Epithelial cell of esophagus (primary cell): ENCODE results near the gene P4HTM.
A peak's percentile ranks its signal among the peaks of the same experiment; 100 is the strongest.

Experiments
- DNase-seq: peaks from one replicate; pipeline ENCODE4 v3.0.0; 2010; ENCODE audit warnings: low read depth
- H3K4me3 ChIP-seq: 2 replicates; pipeline ENCODE4 v1.5.1; 2011; ENCODE audit warnings: mild to moderate bottlenecking, low read length, control low read depth
- TF ChIP-seq, protein P1 (sequence below): IDR thresholded peaks from 2 replicates; pipeline ENCODE4 v1.5.1; 2011; ENCODE audit warnings: low read depth, mild to moderate bottlenecking, low read length, control low read depth, inconsistent platforms; ENCODE audit not compliant: insufficient read depth; ENCODE audit errors: missing control alignments

Gene P4HTM, protein sequence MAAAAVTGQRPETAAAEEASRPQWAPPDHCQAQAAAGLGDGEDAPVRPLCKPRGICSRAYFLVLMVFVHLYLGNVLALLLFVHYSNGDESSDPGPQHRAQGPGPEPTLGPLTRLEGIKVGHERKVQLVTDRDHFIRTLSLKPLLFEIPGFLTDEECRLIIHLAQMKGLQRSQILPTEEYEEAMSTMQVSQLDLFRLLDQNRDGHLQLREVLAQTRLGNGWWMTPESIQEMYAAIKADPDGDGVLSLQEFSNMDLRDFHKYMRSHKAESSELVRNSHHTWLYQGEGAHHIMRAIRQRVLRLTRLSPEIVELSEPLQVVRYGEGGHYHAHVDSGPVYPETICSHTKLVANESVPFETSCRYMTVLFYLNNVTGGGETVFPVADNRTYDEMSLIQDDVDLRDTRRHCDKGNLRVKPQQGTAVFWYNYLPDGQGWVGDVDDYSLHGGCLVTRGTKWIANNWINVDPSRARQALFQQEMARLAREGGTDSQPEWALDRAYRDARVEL

DNA sequence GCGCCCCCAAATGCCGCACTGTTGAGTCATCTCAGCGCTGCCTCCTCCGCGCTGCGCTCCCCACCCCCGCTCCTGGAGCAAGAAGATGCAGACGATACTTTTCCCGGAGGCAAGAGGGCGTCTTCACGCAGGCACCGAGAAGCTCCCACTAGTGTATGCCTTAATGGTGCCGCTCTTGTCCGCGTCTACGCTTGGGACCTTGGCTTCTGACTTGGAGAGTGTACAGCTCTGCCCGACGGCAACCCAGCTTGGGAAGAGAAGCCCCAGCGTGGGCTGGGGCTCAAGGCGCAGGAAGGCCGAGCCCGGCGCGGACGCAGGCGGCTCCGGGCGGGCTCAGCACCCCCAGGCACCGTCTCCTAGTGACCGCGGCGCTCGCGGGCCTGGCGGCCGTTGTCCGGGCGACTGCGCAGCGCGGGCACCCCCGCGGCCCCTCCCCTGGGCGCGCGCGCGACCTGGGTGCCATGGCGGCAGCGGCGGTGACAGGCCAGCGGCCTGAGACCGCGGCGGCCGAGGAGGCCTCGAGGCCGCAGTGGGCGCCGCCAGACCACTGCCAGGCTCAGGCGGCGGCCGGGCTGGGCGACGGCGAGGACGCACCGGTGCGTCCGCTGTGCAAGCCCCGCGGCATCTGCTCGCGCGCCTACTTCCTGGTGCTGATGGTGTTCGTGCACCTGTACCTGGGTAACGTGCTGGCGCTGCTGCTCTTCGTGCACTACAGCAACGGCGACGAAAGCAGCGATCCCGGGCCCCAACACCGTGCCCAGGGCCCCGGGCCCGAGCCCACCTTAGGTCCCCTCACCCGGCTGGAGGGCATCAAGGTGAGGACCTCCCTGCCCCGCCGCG is at the start of gene P4HTM:
Gene P4HTM, plus strand, starts transcription at position 446 of the 840 bp plus-strand sequence. Its CDS starts 16 bp downstream, at position 462.
- H3K4me3 ChIP-seq: peak within 1 kb of the TSS; percentile 45
- TF ChIP-seq, protein P1, sequence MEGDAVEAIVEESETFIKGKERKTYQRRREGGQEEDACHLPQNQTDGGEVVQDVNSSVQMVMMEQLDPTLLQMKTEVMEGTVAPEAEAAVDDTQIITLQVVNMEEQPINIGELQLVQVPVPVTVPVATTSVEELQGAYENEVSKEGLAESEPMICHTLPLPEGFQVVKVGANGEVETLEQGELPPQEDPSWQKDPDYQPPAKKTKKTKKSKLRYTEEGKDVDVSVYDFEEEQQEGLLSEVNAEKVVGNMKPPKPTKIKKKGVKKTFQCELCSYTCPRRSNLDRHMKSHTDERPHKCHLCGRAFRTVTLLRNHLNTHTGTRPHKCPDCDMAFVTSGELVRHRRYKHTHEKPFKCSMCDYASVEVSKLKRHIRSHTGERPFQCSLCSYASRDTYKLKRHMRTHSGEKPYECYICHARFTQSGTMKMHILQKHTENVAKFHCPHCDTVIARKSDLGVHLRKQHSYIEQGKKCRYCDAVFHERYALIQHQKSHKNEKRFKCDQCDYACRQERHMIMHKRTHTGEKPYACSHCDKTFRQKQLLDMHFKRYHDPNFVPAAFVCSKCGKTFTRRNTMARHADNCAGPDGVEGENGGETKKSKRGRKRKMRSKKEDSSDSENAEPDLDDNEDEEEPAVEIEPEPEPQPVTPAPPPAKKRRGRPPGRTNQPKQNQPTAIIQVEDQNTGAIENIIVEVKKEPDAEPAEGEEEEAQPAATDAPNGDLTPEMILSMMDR: peak; percentile 36
- peak; percentile 75 for DNase-seq

DNA sequence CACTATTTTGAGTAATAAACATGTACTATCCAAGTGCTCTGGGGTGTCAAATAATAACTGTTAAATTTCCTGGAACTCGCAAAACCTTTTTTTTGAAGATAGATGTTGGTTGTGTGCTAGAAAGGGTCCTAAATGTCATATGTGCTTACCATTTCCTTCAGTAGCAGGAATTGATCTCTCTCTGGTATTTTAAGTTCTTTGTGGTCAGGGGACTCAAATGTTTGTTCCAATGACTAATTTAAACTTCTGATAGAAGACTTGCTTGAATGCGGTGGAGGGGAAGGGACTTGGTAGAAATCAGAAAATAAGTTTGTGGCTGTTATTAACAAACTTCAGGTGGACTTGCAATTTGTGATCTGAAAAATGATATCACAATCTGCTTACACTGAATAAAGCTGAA is 44.6 kb upstream of the P4HTM start:
- TF ChIP-seq, protein P1: no peak
- DNase-seq: no peak
- H3K4me3 ChIP-seq: no peak overlapping the region

DNA sequence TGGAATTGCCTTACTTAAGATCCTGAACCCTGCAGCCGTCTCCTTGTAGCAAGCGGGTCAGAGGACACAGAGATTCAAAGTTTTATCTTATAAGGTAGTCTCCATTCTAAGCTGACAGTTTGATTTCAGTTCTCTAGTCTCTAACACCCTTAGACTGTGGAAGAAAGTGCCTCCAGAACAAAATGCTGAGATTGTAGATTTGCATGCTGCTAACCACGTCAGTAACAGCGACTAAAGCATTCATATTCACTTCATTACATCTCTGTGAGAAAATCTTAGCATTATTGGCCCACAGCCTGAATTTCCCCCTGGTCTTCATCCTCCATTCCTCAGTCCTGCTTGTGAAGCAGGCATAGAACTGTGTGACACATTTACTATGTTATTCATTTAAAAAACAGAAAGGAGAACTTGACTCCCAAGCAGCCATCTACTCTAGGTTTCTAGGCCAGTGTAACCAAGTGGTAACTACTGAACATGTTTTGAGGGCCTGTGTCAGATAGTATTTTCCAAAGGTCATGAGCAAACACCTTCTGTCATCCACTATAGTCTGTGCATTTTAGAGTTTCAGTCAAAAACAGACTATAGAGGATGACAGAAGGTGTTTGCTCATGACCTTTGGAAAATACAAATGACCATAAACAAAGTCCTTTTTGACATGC is 44.0 kb upstream of the P4HTM start:
- TF ChIP-seq, protein P1: no peak

DNA sequence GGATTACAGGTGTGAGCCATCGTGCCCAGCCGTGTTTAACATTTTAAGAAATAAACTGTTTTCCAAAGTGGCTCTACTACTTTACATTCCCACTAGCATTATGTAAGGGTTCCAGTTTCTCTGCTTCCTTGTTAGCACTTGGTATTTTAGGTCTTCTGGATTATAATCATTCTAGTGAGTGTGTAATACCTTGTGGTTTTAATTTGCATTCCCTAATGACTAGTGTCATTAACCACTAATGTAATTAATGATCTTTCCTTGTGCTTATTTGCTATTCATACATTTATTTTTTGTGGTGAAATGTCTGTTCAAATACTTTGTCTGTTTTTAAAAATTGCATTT is 40.7 kb upstream of the P4HTM start:
- DNase-seq: no peak
- no peak overlapping the region for H3K4me3 ChIP-seq
- TF ChIP-seq, protein P1: no peak

More for the DNA sequence above, 44.0 kb upstream of the P4HTM start:
- no peak overlapping the region for H3K4me3 ChIP-seq
- DNase-seq: no peak

DNA sequence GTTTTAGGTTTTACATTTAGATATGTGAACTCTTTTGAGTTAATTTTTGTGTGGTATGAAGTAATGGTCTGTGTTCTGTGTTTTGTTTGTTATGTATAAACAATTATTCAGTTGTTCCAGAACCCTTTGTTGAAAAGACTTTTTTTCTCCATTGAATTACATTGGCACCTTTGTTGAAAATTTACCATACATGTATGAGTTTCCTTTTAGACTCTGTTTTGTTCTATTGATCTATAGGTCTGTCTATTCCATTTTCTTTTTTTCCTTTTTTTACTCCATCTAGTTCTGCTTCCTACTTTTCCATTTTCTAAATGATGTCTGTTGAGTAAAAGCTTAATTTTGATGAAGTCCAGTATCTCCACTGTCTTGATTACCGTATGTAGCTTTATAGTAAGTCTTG is 40.0 kb upstream of the P4HTM start:
- TF ChIP-seq, protein P1: no peak

DNA sequence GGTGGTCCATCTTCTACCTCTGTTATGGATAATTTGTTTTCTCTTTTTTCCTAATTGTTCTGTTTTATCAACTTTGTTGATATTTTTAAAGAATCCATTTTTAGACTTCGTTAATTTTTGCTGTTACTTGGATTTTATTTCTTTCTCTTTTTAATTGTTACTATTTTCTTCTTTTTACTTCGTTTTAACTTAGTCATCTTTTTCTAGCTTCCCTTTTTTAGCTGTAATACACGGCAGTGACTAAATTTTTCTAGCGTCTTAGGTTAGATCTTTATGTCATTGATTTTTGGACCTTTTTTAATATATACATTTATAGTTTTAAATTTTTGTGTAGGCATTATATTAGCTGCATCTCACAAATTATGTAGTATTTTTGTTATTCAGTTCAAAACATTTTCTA is 38.3 kb upstream of the P4HTM start:
- no peak overlapping the region for H3K4me3 ChIP-seq
- no peak for DNase-seq
- TF ChIP-seq, protein P1: no peak

More for the DNA sequence above, 40.0 kb upstream of the P4HTM start:
- H3K4me3 ChIP-seq: no peak overlapping the region
- no peak for DNase-seq
